Measurements from ENCODE around the gene TTBK1.

Gene TTBK1

DNA sequence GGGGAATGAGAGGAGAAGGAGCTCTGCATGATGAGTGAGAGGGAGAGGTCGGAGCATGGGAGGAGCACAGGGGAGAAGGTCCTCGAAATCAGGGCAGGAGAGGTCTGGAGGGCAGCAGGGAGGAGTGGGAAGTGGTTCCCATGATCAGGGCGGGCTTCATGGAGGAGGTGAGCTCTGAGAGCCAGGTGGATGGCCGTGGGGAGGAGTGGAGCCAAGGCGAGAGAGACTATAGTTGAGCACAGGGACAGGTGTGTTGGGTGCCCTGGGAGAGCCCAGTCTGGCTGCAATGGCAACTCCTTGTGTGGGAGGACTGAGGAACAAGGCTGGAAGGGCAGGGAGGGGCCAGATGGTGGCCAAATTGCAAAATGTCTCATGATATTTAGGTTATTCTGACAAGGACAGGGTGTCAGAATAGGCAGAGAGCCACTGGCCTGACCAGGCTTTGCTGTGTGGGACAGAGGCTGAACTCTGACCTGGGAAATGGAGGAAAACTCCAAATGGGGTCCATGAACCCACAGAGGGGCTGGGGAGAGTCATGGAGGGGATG, 21.4 kb downstream of the TTBK1 start:
- H3K27me3 ChIP-seq (ENCODE audit: low read depth, low read length): peaks cover 9% of the 10 kb centered on the region; the same call in 1 of the 2 replicates
- no peaks in the 10 kb centered on the region for H3K36me3 ChIP-seq (replicated peaks; ENCODE audit: low read depth, low read length)
- TF ChIP-seq EZH2phosphoT487 (IDR thresholded peaks at IDR 0.05; ENCODE audit: low read depth): no peak
- TF ChIP-seq, protein P1, sequence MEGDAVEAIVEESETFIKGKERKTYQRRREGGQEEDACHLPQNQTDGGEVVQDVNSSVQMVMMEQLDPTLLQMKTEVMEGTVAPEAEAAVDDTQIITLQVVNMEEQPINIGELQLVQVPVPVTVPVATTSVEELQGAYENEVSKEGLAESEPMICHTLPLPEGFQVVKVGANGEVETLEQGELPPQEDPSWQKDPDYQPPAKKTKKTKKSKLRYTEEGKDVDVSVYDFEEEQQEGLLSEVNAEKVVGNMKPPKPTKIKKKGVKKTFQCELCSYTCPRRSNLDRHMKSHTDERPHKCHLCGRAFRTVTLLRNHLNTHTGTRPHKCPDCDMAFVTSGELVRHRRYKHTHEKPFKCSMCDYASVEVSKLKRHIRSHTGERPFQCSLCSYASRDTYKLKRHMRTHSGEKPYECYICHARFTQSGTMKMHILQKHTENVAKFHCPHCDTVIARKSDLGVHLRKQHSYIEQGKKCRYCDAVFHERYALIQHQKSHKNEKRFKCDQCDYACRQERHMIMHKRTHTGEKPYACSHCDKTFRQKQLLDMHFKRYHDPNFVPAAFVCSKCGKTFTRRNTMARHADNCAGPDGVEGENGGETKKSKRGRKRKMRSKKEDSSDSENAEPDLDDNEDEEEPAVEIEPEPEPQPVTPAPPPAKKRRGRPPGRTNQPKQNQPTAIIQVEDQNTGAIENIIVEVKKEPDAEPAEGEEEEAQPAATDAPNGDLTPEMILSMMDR (IDR thresholded peaks at IDR 0.05; ENCODE audit: low read depth, low read length): no peak
- H3K4me2 ChIP-seq (ENCODE audit: low read length): no peak overlapping the region
- H4K20me1 ChIP-seq (ENCODE audit: insufficient read depth, low read length): no peaks in the 10 kb centered on the region
- no peaks in the 10 kb centered on the region for H3K79me2 ChIP-seq (ENCODE audit: low read length)
- H3K9ac ChIP-seq (ENCODE audit: low read length): no peak overlapping the region
- no peak overlapping the region for H3K4me3 ChIP-seq (ENCODE audit: low read length)
- H3K9me3 ChIP-seq (ENCODE audit: insufficient read depth, low read length): no peaks in the 10 kb centered on the region
- H3K27ac ChIP-seq (ENCODE audit: low read length): no peak overlapping the region
- no peak overlapping the region for H2AFZ ChIP-seq (ENCODE audit: low read depth, low read length)
- peaks cover 34% of the 10 kb centered on the region for H3K4me1 ChIP-seq (ENCODE audit: low read length)

DNA sequence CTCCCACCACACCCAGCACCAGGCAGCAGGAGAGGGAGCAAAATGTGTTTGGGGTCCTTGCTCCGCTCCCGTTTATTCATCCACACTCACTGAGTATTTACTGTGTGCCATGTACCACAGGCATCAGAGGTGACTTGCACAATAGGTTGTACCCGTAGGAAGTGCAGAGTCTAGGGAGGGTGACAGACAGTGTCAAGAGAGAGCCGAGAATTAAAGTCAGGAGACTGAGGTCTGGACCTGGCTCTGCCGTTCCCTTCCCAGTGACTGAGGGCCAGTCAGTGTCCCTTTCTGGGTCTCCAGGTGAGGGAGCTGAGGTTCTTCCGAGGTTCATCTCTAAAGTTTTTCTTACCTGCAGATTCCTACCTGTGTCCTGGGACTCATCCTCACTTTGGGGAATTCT, 22.3 kb downstream of the TTBK1 start:
- Histone ChIP-seq H3K4me3 (ENCODE audit: low read length) (no peak overlapping the region), H3K9ac (ENCODE audit: low read length) (no peak overlapping the region), H3K27me3 (ENCODE audit: low read depth, low read length) (peaks cover 9% of the 10 kb centered on the region; the same call in 1 of the 2 replicates), H3K4me2 (ENCODE audit: low read length) (no peak overlapping the region), H3K9me3 (ENCODE audit: insufficient read depth, low read length) (no peaks in the 10 kb centered on the region), H3K79me2 (ENCODE audit: low read length) (no peaks in the 10 kb centered on the region), H3K27ac (ENCODE audit: low read length) (no peak overlapping the region), H2AFZ (ENCODE audit: low read depth, low read length) (no peak overlapping the region), H3K4me1 (ENCODE audit: low read length) (peaks cover 43% of the 10 kb centered on the region), H3K36me3 (replicated peaks; ENCODE audit: low read depth, low read length) (no peaks in the 10 kb centered on the region), H4K20me1 (ENCODE audit: insufficient read depth, low read length) (no peaks in the 10 kb centered on the region)
- no peak for TF ChIP-seq EZH2phosphoT487 (IDR thresholded peaks at IDR 0.05; ENCODE audit: low read depth)
- TF ChIP-seq, protein P1 (IDR thresholded peaks at IDR 0.05; ENCODE audit: low read depth, low read length): peak; percentile 22; the same call in 1 of the 2 replicates

DNA sequence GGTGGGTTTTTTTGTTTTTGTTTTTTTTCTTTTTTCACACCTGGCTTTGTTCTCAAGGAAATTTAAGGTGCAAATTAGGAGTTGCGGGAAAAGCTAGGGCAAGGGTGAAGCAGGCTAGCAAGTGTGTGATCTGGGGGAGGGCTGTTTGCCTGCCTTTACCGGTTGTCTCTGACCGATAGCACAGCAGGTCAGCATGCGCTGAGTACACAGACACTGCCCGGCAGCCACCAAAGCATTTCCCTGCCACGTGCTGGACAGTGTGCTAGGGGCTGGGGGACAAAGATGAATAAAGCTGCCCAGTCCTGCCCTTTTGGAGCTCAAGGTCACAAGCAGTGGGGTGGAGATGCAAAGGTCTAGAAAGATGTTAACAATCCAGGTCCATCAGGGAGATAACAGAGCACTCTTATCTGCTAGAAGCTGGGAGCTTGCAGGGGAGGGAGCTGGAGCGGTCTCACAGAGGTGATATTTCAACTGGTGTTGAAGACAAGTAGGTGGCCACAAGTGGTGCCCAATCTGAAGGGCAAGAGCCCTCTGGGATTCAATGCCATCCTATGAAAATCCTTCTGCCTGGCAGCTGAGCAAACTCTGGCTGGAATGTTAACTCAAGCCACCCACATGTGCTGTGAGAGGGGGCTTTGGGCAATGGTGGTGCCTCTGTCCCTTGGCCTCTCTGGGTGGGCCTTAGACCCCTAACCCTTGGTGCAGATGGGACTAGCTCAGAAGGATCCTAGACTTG, 24.5 kb downstream of the TTBK1 start:
- H3K27me3 ChIP-seq (ENCODE audit: low read depth, low read length): peaks cover 9% of the 10 kb centered on the region; the same call in 1 of the 2 replicates
- H3K79me2 ChIP-seq (ENCODE audit: low read length): no peaks in the 10 kb centered on the region
- H3K27ac ChIP-seq (ENCODE audit: low read length): no peak overlapping the region
- H4K20me1 ChIP-seq (ENCODE audit: insufficient read depth, low read length): no peaks in the 10 kb centered on the region
- no peak overlapping the region for H3K4me3 ChIP-seq (ENCODE audit: low read length)
- no peak overlapping the region for H3K9ac ChIP-seq (ENCODE audit: low read length)
- no peak overlapping the region for H2AFZ ChIP-seq (ENCODE audit: low read depth, low read length)
- H3K4me2 ChIP-seq (ENCODE audit: low read length): no peak overlapping the region
- TF ChIP-seq, protein P1 (IDR thresholded peaks at IDR 0.05; ENCODE audit: low read depth, low read length): no peak
- TF ChIP-seq EZH2phosphoT487 (IDR thresholded peaks at IDR 0.05; ENCODE audit: low read depth): no peak
- H3K4me1 ChIP-seq (ENCODE audit: low read length): peaks cover 58% of the 10 kb centered on the region
- no peaks in the 10 kb centered on the region for H3K36me3 ChIP-seq (replicated peaks; ENCODE audit: low read depth, low read length)
- H3K9me3 ChIP-seq (ENCODE audit: insufficient read depth, low read length): no peaks in the 10 kb centered on the region

DNA sequence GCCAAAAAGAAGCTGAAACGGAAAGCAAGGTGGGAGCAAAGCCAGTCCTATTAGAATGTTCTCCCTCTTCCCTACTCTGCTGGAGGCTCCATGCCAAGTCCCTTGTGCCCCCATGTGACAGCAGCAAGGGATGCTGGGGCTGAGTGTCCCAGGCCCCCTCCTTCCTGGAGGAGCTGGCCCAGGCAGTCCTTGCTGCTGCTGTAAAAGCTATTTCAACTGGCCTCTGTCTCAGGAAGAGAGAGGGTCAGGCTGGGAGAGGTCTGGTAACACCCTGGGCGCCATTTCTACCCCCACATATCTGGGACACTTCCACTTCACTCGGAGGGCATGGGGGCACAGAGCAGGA, 25.0 kb downstream of the TTBK1 start:
- Histone ChIP-seq H2AFZ (ENCODE audit: low read depth, low read length) (no peak overlapping the region), H3K27ac (ENCODE audit: low read length) (no peak overlapping the region), H4K20me1 (ENCODE audit: insufficient read depth, low read length) (no peaks in the 10 kb centered on the region), H3K27me3 (ENCODE audit: low read depth, low read length) (peaks cover 9% of the 10 kb centered on the region; the same call in 1 of the 2 replicates), H3K9ac (ENCODE audit: low read length) (no peak overlapping the region), H3K4me2 (ENCODE audit: low read length) (no peak overlapping the region), H3K4me1 (ENCODE audit: low read length) (peaks cover 56% of the 10 kb centered on the region), H3K9me3 (ENCODE audit: insufficient read depth, low read length) (no peaks in the 10 kb centered on the region), H3K79me2 (ENCODE audit: low read length) (no peaks in the 10 kb centered on the region), H3K4me3 (ENCODE audit: low read length) (no peak overlapping the region), H3K36me3 (replicated peaks; ENCODE audit: low read depth, low read length) (no peaks in the 10 kb centered on the region)
- no peak for TF ChIP-seq EZH2phosphoT487 (IDR thresholded peaks at IDR 0.05; ENCODE audit: low read depth)
- TF ChIP-seq, protein P1 (IDR thresholded peaks at IDR 0.05; ENCODE audit: low read depth, low read length): no peak

Data from OCI-LY3 (cell line).